ENCODE results near the gene RBL1.

RBL1 gene

DNA sequence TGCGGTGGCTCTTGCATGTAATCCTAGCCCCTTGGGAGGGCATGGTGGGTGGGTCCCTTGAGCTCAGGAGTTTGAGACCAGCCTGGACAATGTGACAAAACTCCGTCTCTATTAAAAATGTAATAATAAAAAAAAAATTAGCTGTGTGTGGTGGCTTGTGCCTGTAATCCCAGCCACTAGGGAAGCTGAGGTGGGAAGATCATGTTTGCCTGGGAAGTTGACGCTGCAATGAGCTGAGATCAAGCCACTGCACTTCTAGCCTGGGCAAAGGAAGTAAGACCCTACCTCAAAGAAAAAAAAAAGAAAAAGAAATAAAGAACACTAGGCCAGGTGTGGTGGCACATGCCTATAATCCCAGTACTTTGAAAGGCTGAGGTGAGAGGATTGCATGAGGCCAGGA, 139.8 kb downstream of the RBL1 start:
- DNase-seq (ENCODE audit: insufficient read length, low spot score) = no peak
- TF ChIP-seq POU2F2 (IDR thresholded peaks at IDR 0.05; ENCODE audit: low read depth, low read length) (no peak), TAF1 (IDR thresholded peaks at IDR 0.05; ENCODE audit: low read depth, low read length) (no peak), POLR2AphosphoS5 (IDR thresholded peaks at IDR 0.05; ENCODE audit: low read depth, low read length) (no peak), POLR2A (IDR thresholded peaks at IDR 0.05; ENCODE audit: low read depth, low read length) (no peak), PAX5 (IDR thresholded peaks at IDR 0.05; ENCODE audit: insufficient read depth, low read length, severe bottlenecking) (no peak), SPI1 (IDR thresholded peaks at IDR 0.05; ENCODE audit: low read depth, low read length) (no peak)
- no peak for FAIRE-seq

GRCh38 chr20:36951979-36952738, 143.6 kb downstream of the RBL1 start:
- no peak for FAIRE-seq
- no peak for TF ChIP-seq POU2F2 (IDR thresholded peaks at IDR 0.05; ENCODE audit: low read depth, low read length)
- TF ChIP-seq POLR2A (IDR thresholded peaks at IDR 0.05; ENCODE audit: low read depth, low read length) = no peak
- no peak for TF ChIP-seq SPI1 (IDR thresholded peaks at IDR 0.05; ENCODE audit: low read depth, low read length)
- TF ChIP-seq POLR2AphosphoS5 (IDR thresholded peaks at IDR 0.05; ENCODE audit: low read depth, low read length) = no peak
- no peak for TF ChIP-seq TAF1 (IDR thresholded peaks at IDR 0.05; ENCODE audit: low read depth, low read length)
- TF ChIP-seq PAX5 (IDR thresholded peaks at IDR 0.05; ENCODE audit: insufficient read depth, low read length, severe bottlenecking) = no peak
- no peak for DNase-seq (ENCODE audit: insufficient read length, low spot score)

DNA sequence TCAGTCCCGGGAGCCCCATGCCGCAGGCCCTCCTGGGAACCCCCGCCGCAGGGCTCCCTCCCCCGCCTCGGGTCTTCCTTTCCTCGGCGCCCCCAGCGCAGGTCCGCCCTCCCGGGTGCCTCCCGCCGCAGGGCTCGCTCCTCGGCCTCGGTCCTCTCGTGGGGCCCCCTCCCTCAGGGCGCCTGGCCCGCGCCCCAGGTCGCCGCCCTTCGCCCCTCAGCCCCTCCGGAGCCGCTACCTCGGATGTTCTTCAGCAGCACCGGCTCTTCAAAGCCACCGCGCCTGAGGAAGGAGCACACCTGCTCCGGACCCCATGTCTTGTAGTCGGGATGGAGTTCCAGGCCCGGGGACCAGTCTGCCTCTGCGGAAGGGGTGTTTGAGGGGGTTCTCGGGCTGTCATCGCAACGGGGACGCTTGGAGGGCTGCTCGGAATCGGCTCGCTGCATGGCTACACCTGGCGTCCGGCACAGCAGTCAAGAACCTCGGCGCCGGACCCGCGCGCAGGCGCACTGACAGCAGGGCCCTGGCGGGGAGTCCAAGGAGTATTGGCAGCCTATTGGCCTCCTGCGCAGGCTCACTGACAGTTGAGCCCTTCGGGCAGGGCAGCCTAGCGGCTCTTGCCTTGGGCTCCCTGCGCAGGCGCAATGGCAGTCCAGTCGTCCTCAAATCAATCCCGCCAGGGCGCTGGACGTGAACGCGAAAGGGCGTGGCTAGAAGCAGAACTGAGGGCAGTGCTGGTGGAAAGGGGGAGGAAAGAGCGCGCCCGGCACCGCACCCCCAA, 144.4 kb downstream of the RBL1 start, which contains the start of gene SAMHD1:
Gene SAMHD1 (minus strand): TSS at position 511 of the 781 bp plus-strand sequence. CDS start 65 bp downstream, at position 446.
- peak; percentile 95 for FAIRE-seq
- TF ChIP-seq TAF1 (IDR thresholded peaks at IDR 0.05; ENCODE audit: low read depth, low read length) (0 out of 2 replicates have a peak, but pooled peaks have one; percentile 7), POLR2A (IDR thresholded peaks at IDR 0.05; ENCODE audit: low read depth, low read length) (peak; percentile 52; the same call in 1 of the 2 replicates), POU2F2 (IDR thresholded peaks at IDR 0.05; ENCODE audit: low read depth, low read length) (no peak), SPI1 (IDR thresholded peaks at IDR 0.05; ENCODE audit: low read depth, low read length) (0 out of 2 replicates have a peak, but pooled peaks have one; percentile 8)
- peak; percentile 99 for DNase-seq (ENCODE audit: insufficient read length, low spot score)

DNA sequence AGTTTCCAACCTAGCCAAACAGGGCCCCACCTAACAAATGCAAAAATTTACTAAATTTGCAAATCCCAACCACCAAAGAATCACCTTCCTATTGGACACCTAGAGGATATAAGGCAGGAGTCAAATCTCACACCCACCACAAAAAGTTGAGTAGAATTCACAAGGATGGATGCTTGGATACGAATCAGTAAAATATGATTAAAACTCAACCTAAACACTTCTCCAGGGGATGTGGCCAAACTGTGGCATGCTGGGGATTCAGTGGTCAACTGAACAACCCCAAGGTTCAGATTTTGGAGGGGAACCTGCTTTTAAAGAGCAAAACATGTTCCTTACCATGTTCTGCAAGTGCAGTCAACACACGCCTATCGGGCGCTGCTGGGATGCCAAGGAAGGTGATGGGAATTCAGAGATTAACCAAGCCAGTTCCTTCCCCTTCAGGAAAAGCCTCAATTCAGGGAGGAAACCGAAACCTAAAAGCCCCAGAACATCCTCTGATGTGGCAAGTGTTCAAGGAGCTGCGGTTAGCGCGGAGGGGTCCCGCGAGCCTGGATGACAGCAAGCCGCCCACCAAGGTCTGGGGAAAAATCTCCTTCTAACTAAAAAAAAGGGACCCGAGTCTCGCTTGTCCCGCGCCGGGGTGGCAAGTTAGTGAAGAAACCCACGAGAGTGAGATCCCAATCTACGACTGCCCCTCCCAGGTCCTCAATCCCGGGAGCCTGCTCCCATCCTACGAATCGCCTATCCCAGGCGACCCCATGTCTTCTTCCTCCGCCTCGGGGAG, 145.2 kb downstream of the RBL1 start:
- TF ChIP-seq TAF1 (IDR thresholded peaks at IDR 0.05; ENCODE audit: low read depth, low read length) (0 out of 2 replicates have a peak, but pooled peaks have one; percentile 6), PAX5 (IDR thresholded peaks at IDR 0.05; ENCODE audit: insufficient read depth, low read length, severe bottlenecking) (no peak)
- DNase-seq (ENCODE audit: insufficient read length, low spot score) = no peak
- FAIRE-seq = no peak

All from GM12891 (cell line).